GM18519 (cell line): Measurements from ENCODE around the gene VMAC.
"Not testable (repeated sequence)": the region's sequence is repeated elsewhere in the genome, so short reads cannot be mapped to it uniquely, and the experiment has no call there.

Experiments
- ATAC-seq: cut with Tn5 transposase; IDR thresholded peaks from one replicate; pipeline ENCODE4 v1.9.1; 2021; ENCODE audit warnings: mild to moderate bottlenecking, moderate library complexity; ENCODE audit not compliant: unreplicated experiment, low FRiP score

The VMAC gene, protein sequence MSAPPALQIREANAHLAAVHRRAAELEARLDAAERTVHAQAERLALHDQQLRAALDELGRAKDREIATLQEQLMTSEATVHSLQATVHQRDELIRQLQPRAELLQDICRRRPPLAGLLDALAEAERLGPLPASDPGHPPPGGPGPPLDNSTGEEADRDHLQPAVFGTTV

DNA sequence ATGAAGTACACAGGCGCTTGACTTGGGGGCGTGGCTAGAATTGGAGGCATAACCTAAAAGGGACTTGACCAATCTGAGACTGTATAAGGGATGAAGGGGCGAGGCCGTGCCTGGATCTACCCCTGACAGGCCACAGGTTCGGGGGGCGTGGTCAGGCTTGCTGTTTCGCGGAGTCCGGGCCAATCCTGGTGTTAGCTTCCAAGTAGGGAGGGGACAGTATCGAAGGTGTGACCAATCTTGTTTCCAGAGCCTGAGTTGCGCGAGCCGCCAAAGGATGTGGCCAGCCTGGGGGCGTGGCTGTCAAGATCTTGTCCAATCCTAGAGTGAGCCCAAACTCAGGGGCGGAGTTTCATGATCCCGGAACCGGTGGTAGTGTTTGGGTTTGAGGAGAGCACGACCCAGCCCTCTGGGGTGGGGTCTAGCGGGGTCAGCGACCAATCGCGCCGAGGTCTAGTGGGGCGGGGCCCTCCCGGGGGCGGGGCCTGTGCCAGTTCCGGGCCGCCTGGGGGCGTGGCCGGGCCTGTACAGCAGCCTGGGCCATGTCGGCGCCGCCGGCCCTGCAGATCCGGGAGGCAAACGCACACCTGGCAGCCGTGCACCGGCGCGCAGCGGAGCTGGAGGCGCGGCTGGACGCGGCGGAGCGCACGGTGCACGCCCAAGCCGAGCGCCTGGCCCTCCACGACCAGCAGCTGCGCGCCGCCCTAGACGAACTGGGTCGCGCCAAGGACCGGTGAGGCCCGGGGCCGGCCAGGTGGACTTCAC lies at the start of gene VMAC:
Gene VMAC (plus strand): TSS at position 521 of the 762 bp plus-strand sequence. CDS start 19 bp downstream, at position 540.
- ATAC-seq, result peak; percentile 63

DNA sequence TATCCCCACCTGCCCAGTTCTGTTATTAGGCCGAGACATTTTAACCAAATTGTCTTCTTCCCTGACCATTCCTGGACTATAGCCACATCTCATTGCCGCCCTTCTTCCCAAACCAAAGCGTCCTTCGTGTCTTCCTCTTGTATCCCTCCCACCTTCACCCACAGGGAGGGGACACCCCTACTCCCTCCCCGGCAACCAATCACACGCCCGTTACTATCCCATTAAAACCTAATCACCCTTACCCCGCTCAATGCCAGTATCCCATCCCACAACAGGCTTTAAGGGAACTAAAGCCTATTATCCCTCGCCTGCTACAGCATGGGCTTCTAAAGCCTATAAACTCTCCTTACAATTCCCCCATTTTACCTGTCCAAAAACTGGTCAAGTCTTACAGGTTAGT lies 49.5 kb upstream of the VMAC start:
- not testable (repeated sequence) for ATAC-seq

DNA sequence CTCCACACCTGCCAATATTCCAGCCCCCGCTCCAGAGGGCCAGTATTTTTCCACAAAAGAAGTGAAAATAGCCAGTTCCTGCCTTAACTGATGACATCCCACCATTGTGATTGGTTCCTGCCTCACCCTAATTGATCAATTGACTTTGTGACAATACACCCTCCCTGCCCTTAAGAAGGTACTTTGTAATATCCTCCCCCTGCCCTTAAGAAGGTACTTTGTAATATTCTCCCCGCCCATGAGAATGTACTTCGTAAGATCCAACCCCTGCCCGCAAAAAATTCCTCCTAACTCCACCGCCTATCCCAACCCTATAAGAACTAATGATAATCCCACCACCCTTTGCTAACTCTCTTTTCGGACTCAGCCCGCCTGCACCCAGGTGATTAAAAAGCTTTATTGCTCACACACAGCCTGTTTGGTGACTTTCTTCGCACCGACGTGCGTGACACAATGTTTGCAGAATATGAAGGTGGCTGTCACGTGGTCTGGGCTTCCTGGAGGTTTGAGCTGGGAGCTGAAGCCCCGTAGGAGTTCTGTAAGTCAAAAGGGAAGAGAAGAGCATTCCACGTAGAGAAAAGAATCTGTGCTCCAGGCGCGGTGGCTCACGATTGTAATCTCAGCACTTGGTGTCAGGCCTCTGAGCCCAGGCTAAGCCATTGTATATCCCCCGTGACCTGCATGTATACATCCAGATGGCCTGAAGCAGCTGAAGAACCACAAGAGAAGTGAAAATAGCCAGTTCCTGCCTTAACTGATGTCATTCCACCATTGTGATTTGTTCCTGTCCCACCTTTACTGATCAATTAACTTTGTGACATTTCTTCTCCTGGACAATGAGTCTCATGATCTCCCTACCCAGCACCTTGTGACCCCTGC lies 47.2 kb upstream of the VMAC start:
- no peak for ATAC-seq

DNA sequence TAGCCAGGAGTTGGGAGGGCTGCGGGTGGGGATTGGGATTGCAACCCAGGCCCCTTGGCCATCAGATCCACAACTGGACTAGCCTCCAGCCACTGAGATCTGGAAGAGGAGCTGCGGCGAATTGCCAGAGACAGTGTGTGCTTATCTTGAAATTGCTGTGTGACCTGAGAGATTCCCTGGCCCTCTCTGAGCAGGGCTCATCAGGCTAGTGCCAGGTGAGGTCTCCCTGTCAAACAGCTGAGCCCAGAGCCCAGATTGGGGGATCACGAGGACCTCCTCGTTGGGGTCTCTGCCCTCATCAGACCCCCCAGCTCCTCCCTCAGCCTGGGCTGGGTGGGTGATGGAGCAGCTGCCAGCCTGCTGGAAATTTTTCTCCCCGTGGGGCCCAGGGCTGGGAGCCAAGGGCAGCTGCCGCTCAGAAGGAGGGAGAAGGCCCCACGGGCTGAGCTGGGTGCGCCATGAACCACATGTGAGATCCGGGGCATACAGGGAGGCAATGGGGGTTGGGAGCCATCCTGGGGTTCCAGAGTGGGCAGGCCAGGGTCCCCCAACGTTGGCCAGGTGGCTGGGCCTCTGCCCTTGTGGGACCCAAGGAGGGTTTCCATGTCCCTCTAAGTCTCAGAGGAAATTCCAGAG lies 41.5 kb upstream of the VMAC start:
- no peak for ATAC-seq

DNA sequence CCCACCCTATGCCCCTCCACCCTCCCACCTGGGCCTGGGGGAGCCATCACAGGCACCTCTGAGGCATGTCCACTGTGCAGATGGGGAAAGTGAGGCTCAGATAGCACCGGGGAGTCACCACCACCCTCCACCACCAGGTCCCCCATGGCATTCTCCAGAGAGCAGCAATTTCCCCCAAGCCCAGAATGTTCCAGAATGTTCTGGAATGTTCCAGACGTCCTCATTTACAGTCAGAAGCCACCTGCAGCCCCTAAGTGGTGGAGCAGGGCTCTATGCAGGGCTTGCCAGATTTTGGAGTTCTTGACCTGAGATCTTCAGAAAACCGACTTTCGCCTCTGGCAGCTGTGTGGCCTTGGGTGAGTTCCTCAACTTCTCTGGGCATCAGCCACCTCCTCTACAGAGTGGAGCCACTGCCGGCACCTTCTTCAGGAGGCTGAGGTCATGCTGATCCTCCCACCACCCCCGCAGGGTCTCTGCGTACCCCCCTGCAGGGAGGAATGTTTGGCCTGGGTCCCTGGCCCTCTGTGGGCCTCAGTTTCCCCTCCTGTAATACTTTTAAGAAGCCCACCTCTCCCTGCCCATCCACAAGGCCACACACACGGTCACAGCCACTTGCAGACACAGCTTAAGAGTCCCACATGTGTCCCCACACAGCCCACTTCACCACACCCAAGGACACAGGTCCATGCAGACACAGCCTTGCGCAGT lies 40.5 kb upstream of the VMAC start:
- ATAC-seq, result no peak

DNA sequence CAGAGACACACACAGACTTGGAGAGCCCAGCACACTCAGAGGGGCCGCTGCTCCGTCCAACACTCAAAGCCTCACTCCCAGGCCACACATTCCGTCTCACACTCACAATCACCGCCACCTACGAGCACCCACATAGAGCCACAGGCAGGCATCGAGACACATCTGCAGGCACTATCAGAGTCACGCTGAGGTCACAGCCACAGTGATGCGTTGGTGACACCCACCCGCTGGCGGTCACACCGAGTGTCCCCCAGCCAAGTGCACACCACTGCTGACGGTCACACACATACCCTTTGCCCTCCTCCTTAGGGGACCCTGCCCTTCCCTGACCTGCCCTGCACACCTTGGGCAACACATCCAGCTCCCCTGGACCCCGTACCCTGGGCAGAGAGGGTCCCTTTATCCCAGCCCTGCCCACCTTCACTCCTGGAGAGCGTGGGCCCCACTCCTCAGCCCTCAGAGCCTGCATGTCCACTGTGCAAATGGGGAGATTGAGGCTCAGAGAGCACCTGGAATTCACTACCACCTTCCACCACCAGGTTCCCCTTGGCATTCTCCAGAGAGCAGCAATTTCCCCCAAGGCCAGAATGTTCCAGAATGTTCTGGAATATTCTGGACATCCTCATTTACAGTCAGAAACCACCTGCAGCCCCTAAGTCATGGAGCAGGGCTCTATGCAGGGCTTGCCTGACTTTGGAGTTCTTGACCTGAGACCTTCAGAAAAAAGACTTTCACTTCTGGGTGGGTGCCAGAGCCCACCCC lies 39.8 kb upstream of the VMAC start:
- ATAC-seq, result no peak

DNA sequence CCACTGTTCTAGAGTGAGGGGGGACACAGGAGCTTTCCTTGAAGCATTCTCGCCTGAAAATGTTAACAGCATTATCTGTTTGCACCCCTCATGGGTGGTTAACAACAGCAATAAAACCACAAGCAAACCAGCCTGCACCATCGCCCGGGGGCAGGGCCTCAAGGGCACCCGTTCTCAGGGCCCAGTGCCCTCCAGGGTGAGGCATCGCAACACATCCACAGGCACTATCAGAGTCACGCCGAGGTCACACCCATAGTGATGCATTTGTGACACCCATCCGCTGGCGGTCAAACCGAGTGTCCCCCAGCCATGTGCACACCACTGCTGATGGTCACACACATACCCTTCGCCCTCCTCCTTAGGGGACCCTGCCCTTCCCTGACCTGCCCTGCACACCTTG lies 38.9 kb upstream of the VMAC start:
- no peak for ATAC-seq

DNA sequence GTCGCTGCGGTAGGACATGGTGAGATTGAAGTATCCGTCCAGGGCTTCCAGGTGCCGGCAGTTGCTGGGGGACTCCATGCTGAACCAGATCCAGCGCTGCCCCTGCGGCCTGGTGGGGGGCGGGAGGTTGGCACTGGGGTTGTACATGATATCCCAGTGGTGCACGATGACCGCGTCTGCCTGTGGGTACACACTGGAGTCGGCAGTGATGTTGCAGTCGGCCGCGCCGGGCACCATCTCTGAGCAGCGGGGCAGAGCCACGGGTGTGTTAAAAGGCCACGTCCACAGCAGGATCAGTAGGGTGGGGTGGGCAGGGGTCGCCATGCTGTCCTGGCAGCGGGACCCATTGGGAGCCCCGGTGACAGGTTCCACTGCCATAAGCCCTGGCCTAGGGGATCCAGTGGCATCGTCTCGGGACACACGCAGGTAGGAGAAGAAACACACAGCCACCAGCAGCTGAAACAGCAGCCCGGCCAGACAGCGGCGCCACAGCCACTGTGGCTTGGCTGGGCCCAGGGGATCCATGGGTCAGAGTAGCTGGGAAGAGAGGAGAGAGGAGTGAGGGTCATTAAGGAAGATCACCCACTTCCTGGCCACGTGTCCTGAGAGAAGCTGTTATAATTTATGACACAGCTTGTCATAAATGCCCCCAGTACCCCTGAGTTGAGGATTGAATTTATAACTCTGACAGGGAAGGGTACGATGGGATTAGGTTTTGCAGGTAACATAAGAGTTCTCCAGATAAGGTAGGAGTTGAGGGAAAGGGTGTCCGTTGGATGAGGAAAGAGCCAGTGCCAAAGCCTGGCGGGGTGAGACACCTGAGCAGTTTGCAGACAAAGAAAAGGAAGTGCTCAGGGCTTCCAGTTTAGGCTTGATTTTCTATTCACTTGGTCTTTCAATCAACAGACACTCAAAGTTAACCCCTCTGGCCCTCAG lies 37.2 kb upstream of the VMAC start:
- ATAC-seq, result no peak

DNA sequence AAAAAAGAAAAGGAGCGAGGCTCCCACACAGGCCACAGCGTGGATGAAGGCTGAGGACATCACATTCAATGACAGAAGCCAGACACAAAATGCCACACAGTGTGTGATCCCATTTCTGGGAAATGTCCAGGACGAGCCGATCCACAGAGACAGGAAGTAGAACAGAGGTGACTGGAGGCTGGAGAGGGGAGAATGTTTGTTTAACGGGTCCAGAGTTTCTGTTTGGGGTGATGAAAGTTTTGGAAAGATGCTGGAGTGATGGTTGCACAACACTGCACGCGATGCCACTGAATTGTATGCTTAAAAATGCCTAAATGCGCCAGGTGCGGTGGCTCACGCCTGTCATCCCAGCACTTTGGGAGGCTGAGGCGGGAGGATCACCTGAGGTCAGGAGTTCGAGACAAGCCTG lies 33.7 kb upstream of the VMAC start:
- ATAC-seq, result no peak

DNA sequence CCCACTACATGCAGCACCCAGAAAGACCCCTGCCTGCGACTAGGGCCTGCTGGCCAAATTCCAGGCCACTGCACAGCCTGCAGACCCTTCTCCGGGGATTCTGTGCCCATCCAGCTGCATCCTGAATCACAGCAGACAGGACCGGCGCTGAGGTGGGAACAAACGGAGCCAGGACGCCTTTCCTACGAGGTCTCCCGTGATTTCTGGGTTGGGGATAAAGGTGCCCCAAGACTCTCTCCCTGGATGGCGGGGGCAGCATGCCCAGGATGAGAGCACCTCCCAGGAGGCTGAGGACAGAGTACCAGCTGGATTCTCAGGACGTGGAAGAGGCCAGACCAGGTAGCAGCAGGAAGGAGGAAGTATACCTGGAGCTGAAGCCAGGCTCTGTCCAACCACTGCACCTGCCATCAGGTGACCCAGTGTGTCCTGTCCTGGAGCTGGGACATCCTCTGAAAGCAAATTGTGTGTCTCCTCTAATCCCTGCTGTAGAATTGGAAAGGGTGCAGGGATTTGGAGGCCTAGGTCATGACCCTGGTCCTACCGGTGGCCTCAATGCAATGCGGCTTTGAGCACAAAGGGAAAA lies 31.0 kb upstream of the VMAC start:
- no peak for ATAC-seq

DNA sequence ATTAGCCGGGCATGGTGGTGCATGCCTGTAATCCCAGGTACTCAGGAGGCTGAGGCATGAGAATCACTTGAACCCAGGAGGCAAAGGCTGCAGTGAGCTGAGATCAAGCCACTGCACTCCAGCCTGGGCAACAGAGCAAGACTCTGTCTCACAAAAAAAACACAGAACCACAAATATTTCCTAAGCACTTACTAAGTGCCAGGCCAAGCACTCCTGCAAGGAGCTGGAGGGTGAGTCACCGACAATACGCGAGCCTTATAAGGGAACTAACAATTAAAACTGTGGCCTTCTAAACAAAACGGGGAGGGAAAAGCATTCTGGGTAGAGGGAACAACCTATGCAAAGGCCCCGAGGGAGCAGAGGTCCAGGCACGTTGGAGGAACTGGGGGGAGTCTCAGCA lies 30.2 kb upstream of the VMAC start:
- ATAC-seq, result not testable (repeated sequence)

DNA sequence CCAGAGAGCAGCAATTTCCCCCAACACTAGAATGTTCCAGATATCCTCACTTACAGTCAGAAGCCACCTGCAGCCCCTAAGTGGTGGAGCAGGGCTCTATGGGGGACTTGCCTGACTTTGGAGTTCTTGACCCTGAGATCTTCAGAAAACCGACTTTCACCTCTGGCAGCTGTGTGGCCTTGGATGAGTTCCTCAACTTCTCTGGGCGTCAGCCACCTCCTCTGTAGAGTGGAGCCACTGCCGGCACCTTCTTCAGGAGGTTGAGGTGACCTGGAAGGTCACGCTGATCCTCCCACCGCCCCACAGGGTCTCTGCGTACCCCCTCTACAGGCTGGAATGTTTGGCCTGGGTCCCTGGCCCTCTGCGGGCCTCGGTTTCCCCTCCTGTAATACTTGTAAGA lies 27.2 kb upstream of the VMAC start:
- no peak for ATAC-seq

DNA sequence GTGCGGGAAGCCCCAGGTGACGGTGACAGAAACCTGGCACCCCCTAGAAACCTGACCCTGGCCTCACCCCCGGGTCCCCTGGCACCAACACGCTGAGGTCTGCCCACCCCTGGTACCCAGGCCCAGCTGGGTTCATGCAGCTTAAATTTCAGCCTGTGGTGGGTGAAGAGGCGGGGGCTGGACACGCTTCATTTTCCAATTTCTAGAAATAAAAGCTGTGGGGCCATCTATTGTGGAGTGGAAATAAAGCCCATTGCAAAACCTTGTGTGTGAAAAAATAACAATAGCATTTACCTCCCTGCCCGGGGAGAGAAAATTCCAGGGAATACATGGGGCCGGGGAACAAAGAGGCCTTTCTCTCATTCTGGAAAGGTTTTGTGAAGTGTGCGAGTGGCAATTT lies 26.8 kb upstream of the VMAC start:
- ATAC-seq, result no peak

DNA sequence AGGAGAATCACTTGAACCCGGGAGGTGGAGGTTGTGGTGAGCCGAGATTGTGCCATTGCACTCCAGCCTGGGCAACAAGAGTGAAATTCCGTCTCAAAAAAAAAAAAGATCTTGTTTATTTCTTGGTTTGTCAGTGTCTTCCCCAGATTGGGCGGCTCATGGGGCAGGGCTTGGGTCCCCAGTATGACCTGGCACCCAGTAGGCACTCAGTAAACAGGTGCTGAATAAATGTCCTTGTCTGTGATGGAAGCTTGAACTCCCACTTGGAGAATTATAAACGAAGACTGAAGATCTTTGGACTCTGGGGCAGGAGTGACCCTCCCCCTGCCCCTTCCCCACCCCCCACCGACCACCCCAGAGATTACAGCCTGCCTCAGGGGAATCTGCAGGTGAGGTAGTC lies 24.5 kb upstream of the VMAC start:
- ATAC-seq, result no peak

DNA sequence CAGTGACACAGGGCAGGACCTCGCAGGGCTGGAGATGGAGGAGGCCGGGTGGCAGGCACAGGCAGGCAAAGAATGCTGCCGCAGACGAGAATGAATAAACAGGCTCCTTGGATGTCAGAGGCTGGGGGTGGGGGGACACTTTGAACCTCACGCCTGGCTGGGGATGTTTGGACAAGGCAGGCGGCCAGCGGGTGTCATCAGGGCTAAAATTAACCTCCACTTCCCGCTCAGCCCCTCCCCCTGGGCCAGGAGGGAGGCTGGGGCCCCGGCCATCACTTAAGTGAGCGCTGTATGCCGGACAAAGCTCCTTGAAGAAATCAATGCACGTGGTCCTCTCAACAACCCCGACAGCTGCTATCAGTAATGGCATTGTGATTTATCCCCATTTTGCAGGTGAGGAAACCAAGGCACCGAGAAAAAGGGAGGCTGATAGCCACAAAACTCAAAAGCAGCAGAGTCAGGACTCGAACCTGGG lies 24.0 kb upstream of the VMAC start:
- ATAC-seq, result no peak

DNA sequence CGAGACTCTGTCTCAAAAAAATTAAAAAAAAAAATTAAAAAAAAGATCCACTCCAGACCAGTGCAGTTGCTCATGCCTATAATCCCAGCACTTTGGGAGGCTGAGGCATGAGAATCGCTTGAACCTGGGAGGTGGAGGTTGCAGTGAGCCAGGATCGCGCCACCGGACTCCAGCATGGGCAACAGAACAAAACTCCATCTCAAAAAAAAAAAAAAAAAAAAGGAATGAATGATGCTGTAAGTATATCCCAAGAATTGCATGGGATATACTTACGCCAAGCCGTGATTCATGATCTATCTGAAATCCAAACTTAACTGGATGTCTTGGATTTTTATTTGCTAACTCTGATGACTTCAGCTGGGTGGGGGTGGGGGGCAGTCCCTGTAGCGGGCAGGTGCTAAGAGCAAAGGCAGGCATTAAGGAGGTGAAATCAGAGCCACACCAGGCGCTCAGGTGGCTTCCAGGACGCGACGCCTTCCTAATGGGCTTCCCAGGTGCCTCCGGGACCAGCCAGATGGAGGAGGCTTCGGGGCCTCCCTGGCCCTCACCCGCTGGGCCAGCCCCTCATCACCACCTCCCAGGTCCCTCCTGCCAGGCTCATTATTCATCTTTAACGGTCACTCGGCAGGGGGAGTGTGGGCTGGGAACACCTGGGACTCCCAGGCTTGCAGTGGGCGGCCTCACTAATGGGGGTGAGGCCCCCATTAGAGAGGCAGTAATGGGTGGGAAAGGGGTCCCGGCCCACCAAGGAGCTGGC lies 23.0 kb upstream of the VMAC start:
- no peak for ATAC-seq

DNA sequence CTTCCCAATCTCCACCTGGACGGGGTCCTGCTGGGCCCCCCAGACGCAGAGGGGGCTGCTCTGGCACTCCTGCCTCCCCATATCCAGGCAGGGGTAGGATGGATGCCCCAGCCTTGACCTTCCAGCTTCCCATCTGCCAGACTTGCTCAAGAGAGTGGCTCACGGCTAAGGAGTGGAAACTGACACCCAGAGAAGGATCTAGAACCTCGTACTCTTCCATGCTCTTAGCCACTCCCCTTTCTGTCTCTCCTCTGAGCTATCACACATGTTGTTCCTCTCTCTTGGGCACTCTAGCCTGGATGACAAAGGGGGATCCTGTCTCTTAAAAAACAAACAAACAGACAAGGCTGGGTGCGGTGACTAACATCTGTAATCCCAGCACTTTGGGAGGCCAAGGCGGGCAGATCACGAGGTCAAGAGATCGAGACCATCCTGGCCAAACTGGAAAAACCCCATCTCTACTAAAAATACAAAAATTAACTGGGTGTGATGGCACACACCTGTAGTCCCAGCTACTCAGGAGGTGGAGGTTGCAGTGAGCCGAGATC lies 22.2 kb upstream of the VMAC start:
- no peak for ATAC-seq
